ENCODE data around the gene TRABD.
"Not testable (repeated sequence)": the region's sequence is repeated elsewhere in the genome, so short reads cannot be mapped to it uniquely, and the experiment has no call there.

Gene TRABD, protein sequence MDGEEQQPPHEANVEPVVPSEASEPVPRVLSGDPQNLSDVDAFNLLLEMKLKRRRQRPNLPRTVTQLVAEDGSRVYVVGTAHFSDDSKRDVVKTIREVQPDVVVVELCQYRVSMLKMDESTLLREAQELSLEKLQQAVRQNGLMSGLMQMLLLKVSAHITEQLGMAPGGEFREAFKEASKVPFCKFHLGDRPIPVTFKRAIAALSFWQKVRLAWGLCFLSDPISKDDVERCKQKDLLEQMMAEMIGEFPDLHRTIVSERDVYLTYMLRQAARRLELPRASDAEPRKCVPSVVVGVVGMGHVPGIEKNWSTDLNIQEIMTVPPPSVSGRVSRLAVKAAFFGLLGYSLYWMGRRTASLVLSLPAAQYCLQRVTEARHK

DNA sequence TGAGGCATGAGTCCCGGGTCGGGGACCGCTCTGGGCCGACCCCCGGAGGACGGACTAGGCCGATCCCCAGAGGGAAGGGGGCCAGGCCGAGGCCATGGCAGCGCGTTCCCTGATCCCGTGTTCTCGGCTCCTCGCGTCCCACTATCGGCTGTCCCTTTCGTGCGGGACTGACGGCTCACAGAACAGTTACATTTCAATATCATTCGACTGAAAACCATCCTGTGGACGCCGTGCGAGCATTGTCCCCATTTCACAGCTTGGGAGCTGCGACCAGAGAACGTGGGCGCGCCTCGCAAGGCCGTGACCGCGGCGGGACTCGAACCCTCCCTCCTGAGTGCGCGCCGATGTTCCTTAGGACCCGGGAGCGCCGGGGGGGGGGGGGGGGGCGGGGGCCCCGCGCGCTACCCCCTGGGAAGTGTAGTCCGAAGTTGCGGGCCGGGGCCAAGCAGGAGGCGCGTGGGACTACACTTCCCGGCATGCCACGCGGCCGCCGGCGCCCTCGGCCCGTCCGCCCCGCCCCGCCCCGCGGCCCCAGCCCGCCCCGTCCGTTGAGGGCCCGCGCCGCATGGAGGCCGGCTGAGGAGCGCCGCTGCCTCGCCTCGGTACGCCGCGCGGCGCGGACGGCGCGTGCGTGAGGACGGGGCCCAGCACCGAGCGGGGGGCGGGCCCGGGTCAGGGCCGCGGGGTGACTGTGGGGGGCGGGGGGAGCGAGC is at the start of gene TRABD:
Gene TRABD, plus strand, starts transcription at position 539 of the 713 bp plus-strand sequence. CDS start 7,148 bp downstream, outside the sequence.
- peak; percentile 75 to 77 for DNase-seq

DNA sequence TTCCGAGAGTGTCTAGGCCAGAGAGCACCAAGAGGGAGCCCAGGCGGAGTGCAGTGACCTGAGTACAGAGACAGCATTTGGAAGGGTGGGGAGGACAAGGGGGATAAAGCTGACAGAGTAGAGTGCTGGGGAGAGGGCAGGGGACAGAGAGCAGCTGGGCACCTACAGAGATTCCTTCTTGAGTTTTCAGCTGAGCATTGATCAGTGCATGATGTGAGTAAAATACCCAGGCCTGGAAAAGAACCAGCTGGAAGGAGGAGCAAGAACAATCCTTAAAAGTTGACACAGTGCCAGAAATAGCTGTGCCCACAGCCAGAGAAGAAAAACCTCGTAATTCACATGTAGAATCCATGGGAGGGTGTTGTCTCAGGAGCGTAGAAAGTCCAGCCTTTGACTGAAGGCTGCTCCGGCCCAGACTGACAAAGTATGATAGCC is 49.1 kb upstream of the TRABD start:
- no peak for DNase-seq

DNA sequence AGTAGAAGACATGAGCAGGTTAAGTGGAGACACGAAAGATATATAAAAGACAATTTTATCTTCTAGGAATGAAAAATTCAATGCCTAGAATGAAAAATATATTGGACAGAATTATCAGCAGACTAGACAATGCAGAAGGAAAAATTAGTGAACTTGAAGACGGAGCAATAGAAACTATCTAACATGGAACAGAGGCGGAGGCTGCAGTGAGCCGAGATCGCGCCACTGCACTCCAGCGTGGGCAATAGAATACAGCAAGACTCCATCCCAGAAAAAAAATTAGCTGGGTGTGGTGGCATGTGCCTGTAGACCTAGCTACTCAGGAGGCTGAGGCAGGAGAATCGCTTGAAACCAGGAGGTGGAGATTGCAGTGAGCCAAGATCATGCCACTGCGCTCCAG is 48.4 kb upstream of the TRABD start:
- not testable (repeated sequence) for DNase-seq

DNA sequence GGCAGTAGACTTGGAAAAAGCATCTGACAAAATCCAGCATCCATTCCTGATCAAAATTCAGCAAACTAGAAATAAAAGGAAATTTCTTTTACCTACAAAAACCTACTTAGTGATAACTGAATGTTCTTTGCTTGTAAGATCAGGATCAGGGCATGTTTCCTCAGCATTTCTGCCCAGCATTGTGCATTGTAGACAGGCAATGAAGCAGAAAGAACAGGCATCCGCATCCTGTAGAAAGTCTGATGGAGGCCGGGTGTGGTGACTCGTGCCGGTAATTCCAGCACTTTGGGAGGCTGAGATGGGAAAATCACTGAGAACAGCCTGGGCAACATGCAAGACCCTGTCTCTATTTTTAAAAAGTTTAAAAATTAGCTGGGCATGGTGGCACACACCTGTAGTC is 47.7 kb upstream of the TRABD start:
- DNase-seq, result no peak

DNA sequence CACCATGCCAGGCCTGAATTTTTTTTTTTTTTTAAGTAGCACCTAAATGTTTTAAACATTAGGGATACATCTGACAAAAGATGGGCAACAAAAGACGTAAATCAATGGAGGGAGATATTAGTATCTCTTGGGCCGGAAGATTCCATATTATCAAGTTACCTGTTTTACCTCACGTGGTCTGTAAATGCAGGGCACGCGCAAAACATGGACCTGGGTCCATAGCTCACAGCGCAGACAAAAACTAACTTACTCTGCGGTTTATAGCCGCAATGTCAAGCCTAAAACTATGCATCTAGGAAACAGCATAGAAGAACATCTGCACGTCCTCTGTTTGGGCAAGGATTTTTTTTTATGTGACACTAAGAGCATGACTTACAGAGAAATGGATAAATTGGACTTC is 46.7 kb upstream of the TRABD start:
- no peak for DNase-seq

DNA sequence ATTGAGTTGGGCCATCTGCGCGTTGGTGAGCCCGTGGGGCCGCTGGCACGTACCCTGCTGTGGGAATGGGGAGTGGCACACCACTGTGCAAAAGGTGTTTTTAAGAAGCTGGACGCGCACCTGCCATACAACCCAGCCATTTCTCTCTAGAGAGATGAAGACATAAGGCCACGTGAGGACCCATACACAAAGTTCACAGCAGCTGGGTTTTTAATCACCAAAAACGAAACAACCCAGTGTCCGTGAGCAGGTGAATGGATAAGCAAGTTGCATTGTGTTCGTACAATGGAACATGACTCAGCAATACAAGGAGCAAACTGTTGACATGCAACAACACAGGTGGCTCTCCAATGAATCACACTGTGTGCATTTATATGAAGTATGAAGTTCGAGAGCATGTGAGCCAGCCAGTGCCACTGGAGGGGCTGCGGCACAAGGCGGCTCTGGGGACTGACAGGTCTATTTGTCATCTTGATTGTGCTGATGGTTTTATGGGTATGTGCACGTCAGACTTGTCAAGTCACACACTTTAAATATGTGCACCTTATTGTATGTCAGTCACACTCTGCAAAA is 45.8 kb upstream of the TRABD start:
- DNase-seq, result no peak

DNA sequence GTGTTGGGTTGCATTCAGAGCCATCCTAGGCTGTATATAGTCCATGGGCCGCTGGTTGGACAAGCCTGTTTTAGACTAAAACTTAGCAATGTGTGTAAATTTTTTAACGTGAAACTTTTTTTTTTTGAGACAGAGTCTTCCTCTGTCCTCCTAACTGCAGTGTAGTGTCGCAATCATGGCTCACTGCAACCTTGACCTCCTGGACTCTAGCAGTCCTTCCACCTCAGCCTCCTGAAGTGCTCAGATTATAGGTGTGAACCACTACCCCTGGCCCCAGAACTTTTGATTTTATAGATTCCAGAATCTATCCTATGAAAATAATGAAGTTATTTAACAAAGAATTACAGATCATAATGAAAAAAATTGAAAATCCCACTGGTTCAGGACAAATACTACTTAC is 45.1 kb upstream of the TRABD start:
- DNase-seq, result peak; percentile 19

DNA sequence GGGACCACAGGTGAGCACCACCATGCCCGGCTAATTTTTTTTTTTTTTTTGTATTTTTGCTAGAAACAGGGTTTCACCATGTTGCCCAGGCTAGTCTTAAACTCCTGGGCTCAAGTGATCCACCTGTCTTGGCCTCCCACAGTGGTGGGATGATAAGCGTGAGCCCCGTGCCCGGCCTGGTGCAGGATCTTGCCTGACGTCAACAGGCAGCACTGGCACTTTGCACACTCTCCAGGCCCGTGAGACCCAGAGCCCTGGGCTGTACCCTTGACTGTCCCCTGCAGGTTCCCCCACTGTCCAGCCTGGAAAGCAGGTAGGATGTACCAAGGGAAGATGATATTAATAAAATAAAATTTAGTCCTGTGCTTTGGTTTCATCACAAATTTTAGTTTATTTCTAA is 44.3 kb upstream of the TRABD start:
- no peak for DNase-seq

DNA sequence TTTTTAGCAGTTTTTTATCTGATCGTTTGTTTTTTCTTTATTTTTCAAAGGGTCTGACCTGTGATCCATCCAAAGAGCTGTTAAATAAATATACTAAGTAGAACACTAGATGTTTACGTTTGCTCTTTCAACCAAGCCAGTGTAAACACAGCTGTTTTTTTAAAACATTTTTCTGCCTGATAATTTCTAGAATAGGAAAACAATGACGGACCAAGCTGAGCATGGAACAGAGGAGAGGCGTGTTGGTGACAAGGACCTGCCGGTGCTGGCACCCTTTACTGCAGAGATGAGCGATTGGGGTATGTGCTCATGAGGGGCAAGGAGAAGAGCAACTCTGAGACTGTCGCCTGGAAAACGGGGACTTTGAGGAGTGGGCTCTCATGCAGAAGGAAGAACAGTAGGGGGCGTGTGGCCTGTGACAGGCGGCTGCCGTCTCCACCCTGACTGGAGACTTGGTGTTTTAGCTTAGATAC is 43.8 kb upstream of the TRABD start:
- no peak for DNase-seq

DNA sequence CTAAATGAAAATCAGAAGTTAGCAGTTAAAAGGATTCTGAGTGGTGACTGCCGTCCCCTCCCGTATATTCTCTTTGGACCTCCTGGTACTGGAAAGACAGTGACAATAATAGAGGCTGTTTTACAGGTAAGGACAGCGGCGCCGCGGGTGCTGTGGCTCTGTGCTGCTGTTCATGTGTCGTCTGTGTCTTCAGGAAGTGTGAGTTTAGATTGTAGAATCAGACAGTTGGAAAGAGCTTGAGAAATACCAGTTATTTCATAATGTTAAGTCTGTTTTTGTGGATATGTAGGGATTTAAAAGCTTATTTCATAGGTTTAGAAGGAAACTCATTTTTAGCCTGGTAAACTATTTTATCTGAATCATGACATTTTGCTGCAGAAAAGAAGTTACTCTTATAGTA is 42.6 kb upstream of the TRABD start:
- peak; percentile 58 to 66 for DNase-seq

DNA sequence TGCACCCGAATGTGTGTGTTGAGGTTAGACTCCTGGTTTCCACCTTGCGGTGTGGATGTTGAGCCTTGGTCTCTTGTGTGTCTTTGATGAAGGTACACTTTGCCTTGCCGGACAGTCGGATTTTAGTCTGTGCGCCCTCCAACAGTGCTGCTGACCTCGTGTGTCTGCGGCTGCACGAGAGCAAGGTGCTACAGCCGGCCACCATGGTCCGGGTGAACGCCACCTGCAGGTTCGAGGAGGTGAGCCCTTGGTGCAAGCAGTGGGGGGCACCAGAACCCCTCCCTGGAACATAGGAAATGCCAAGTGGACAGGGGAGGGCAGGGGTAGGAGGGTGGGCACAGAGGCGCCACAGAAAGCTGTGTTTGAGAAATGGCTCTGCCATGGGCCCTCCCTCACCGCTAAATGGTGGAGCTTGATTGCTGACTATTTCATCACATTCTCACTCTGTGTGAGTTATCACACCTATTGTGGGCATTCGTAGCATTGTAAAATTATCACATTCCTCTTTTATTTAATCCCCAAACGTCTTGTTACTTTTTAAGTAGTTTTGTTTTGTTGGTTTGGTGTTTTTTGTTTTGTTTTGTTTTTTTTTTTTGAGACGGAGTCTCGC is 41.6 kb upstream of the TRABD start:
- DNase-seq, result no peak

DNA sequence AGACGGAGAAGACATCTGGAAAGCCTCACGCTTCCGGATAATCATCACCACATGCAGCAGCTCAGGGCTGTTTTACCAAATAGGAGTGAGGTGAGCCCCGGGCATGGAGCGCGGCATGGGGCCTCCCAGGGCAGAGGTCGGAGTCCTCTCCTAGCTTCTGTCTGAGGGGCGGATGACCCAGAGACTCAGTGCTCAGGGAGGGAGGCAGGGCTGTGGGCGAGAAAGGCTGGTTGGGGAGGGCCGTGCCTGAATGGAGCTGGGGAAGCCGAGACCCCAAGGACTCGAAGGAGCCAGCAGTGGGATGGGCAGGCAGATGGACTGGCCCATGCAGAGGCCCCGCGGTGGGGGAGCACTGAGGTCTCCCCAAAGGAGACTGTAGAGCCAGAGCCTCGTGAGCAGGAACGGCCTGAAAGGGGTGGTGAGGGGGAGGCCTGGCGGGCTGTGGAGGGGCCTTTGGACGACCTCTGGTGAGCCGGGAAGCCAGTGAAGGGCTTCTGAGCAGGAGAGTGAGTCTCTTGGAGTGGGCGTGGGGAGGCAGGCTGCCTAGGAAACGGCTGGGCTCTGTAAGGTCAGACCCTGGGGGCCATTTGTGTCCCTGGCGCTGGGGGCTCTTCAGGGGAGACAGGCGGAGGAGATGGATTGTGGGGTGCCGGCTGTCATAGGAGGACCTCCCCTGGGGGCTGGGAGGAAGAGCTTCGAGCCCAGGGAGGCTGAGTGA is 39.8 kb upstream of the TRABD start:
- DNase-seq, result no peak

DNA sequence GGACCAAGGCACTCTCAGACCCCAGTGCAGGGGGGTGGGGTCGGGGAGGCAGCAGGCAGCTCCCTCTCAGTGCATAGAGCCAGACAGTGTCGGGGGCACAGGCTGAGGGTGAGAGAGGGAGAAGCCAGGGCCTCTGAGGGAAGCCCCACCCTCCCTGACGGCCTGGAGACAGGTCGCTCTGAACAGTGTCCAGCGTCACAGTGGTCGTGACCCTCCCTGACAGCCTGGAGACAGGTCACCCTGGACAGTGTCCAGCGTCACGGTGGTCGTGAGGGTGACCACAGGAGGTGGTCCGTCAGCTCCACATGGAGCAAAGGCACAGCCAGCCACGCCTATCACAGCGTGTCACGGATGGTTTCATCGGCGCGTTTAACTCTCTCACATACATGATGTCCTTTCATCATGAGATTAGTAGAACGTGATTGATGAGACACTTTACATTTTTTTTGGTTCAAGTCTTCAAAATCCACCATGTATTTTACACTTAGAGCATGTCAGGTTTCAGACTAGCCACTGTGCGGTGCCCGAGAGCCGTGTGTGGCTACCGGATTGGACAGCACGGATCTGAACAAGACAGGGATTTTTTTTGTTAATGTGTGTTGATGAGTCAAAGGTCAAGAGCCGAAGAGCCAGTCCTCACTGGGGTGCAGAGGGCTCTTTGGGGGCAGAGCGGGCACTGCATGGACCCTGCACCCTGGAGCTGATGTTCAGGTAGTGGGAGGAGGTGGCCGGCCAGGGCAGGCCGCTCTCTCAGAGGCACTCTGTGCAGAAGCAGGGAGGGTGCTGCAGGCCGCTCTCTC is 39.1 kb upstream of the TRABD start:
- no peak for DNase-seq

DNA sequence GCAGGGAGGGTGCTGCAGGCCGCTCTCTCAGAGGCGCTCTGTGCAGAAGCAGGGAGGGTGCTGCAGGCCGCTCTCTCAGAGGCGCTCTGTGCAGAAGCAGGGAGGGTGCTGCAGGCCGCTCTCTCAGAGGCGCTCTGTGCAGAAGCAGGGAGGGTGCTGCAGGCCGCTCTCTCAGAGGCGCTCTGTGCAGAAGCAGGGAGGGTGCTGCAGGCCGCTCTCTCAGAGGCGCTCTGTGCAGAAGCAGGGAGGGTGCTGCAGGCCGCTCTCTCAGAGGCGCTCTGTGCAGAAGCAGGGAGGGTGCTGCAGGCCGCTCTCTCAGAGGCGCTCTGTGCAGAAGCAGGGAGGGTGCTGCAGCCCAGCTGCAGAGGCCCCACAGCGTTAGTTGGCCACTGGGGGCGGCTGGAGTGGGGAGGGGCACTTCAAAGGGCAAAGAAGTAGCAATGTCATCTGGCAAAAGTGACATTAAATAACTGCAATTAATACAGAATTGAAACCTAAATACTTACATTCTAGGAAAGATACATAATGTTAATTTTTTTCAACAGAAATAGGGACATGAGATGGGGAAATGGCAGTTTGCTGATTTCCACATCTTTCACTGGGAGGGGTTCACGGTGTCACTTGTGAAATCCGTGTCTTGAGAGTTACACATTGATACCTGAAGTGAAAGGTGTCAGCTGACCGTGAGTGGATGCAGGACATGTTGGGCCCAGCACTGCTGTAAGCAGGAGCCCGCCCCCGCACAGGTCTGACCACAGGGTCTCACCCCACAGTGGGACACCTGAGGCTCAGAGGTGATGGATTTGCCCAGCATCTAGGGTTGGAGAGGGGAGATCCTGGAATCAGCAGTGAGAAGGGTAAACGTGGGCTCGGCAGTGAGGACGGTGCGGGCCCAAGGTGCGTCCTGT is 38.2 kb upstream of the TRABD start:
- peak; percentile 45 to 60 for DNase-seq

DNA sequence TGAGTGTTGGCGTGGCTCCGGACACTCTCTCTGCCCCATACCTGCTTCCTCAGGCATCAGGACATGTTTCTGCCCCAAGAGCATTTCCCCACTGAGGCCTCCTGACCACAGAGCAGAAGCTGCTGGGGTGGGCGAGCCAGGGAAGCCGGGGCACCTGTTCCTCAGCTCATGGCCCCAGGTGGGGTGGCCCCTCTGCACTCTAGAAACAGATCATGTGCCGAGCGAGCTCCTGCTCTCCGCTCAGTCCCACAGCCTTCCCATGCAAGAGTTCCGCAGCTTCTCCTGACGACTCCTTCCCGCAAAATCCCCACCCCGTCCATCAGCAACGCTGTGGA is 37.6 kb upstream of the TRABD start:
- no peak for DNase-seq

DNA sequence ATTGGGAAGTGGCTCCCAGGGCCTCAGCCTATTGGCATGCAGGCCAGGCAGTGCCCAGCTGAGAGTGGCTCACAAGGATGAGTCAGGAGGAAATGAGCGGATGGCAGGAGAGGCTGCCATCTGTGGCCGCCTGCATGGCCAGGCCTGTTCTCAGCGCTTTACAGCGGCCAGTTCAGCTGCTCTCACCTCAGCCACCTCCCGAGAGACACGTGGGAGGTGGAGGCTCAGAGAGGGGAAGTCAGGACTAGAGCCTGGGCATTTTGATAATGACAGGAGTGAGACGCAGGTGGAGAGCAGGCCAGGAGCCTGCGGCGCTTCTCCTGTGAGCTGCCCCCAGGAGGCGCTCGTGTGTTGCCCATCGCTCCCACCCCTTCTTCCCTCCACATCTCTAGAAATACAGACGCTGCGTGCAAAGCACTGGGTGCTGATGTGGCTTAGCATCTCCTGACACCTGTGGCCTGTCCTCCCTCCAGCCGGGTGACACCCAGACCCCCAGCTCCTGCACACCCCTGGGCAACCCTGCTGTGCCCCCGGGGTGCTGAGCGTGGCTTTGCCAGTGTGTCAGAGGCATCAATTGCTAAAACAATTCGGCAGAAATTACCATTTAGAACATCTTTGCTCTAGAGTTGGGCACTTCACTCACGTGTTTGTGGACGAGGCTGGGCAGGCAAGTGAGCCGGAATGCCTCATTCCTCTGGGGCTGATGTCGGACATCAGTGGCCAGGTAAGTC is 36.6 kb upstream of the TRABD start:
- DNase-seq, result peak; percentile 73 to 77

DNA sequence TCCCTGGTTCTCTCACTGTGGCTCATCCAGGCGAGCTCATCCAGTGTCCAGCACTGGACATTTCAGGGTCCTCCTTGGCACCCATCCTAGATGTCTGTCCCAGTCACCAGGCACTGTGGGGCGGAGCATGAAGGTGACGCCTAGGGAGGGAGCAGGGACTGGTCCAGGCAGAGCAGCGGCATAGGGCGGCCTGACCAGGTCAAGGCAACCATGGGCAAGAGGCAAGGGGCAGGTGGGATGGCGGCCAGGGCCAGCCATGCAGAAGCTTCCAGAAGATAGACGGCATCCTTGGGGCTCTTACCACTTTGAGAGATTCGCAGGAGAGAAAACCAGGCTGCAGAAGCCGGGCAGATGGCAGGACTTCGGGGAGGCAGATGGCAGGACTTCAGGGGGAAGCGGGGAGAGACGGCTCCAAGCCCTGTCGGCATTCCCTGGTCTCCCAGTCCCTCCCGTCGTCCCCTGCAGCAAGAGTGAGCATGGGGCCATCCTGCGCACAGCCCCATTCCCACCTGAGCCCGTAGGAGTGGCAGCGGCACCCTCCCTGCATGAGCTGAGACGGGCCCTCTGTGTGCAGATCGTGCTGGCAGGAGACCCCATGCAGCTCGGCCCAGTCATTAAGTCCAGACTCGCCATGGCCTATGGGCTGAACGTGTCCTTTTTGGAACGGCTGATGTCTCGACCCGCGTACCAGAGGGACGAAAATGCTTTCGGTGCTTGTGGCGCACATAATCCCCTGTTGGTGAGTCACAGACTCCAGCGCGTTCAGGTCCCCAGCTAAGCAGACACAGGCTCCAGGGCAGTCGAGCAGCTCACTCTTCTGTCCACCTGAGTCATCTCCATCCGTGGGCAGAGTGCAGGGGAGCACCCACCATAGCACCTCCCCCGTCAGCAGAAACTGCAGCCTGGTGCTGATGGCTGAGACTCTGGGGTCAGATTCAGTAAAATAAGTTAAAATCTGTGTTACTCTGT is 35.3 kb upstream of the TRABD start:
- no peak for DNase-seq

DNA sequence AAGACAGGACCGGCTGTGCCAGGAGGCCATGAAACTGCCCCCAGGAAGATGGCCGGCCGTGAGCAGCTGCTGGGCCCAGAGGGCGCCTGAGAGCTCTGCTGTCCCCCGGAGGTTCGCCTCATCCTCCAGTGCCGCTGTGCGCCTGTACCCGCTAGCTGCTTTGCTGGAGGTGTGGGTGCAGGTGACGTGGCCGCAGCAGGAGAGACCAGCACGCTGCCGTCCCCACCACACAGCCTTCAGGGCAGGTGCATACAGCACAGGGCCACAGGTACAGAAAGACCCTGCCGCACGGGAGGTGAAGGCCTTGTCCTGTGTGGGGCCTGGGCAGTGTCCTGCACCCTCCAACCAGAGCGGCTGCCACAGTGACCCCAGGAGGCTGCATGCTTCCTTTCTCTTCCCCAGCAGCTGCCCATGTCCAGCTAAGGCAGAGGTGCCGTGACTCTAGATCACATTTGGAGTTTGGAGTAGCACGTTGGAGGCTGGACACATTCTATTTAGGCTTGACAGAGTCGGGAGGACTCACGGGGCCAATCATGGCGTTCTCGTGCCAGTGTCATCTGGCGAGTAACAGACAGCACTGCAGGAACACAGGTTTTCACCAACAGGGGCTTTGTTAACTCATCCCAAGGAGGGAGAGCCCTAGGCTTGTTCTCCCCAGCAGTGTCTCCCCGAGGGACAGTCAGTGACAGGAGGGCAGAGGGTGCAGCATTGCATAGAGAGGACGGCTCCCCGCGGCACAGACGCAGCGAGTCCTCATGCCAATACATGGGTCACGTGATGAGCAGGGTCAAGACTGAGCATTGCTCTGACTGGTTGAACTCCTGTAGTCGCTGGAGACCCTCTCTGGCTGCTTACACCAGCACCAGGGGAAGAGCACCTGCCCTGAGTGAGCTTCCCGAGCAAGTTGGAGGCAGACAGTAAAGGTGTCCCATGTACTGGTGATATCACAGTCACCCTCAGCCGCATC is 33.9 kb upstream of the TRABD start:
- DNase-seq, result no peak

All from AML-193 (cell line).